ENCODE data around the gene PAK1. TPM values are rescaled to one million over a fixed set of nuclear protein-coding genes. Genes with fewer than 3 reads are reported as not detected.

Gene PAK1
- total RNA-seq, 1 donor from 2014 or later: 39.8 TPM

- H3K36me3 ChIP-seq: no peaks in the 10 kb centered on the region
- no peak overlapping the region for H3K27ac ChIP-seq
- no peaks in the 10 kb centered on the region for H3K27me3 ChIP-seq
- DNase-seq (ENCODE audit: low spot score in 2 of 2): no peak
- intact Hi-C loops (cut with DNase I): no loop called here
- H3K4me1 ChIP-seq: peaks cover 2 to 5% of the 10 kb centered on the region in 2 donors
- H3K4me3 ChIP-seq: no peak overlapping the region
- no peak for TF ChIP-seq CTCF (IDR thresholded peaks at IDR 0.05)
- H3K9me3 ChIP-seq: no peaks in the 10 kb centered on the region
Observed at GRCh38 chr11:77406396-77406795, 67.5 kb downstream of the PAK1 start.

- H3K9me3 ChIP-seq: no peaks in the 10 kb centered on the region
Observed at GRCh38 chr11:77403211-77403610, 70.7 kb downstream of the PAK1 start.

GRCh38 chr11:77402218-77402556 lies 71.7 kb downstream of the PAK1 start:
- DNase-seq (ENCODE audit: low spot score in 2 of 2): no peak
- Histone ChIP-seq H3K27ac (no peak overlapping the region), H3K27me3 (no peaks in the 10 kb centered on the region), H3K4me3 (no peak overlapping the region), H3K36me3 (no peaks in the 10 kb centered on the region), H3K9me3 (no peaks in the 10 kb centered on the region), H3K4me1 (no peaks in the 10 kb centered on the region)
- TF ChIP-seq CTCF (IDR thresholded peaks at IDR 0.05): no peak
- intact Hi-C loops (cut with DNase I): no loop called here

More at GRCh38 chr11:77403211-77403610, 70.7 kb downstream of the PAK1 start:
- no peak overlapping the region for H3K4me3 ChIP-seq
- H3K27me3 ChIP-seq: no peaks in the 10 kb centered on the region
- H3K4me1 ChIP-seq: peaks cover 0 to 2% of the 10 kb centered on the region in 2 donors
- H3K36me3 ChIP-seq: no peaks in the 10 kb centered on the region
- H3K27ac ChIP-seq: no peak overlapping the region
- intact Hi-C loops (cut with DNase I): no loop called here
- DNase-seq (ENCODE audit: low spot score in 2 of 2): no peak
- no peak for TF ChIP-seq CTCF (IDR thresholded peaks at IDR 0.05)

GRCh38 chr11:77401486-77402217 lies 72.2 kb downstream of the PAK1 start:
- no peak overlapping the region for H3K4me3 ChIP-seq
- no peaks in the 10 kb centered on the region for H3K27me3 ChIP-seq
- no peak overlapping the region for H3K27ac ChIP-seq
- H3K9me3 ChIP-seq: no peaks in the 10 kb centered on the region
- no peaks in the 10 kb centered on the region for H3K4me1 ChIP-seq
- intact Hi-C loops (cut with DNase I): no loop called here
- no peak for DNase-seq (ENCODE audit: low spot score in 2 of 2)
- H3K36me3 ChIP-seq: no peaks in the 10 kb centered on the region
- TF ChIP-seq CTCF (IDR thresholded peaks at IDR 0.05): no peak

GRCh38 chr11:77400775-77401449 lies 73.0 kb downstream of the PAK1 start:
- no peaks in the 10 kb centered on the region for H3K4me1 ChIP-seq
- H3K4me3 ChIP-seq: no peak overlapping the region
- TF ChIP-seq CTCF (IDR thresholded peaks at IDR 0.05): no peak
- DNase-seq (ENCODE audit: low spot score in 2 of 2): no peak
- H3K36me3 ChIP-seq: no peaks in the 10 kb centered on the region
- intact Hi-C loops (cut with DNase I): no loop called here
- no peak overlapping the region for H3K27ac ChIP-seq
- H3K9me3 ChIP-seq: no peaks in the 10 kb centered on the region
- no peaks in the 10 kb centered on the region for H3K27me3 ChIP-seq
